Gastroesophageal sphincter (tissue), 4 donors: ENCODE data around the gene ATP2A1. TPM values are rescaled to one million over a fixed set of nuclear protein-coding genes. Genes with fewer than 3 reads are reported as not detected.

ENCODE experiments used
- ATAC-seq: fragments of 150-250 bp; one replicate; pipeline ENCODE4 v1.9.1; 2016; ENCODE audit warnings: mild to moderate bottlenecking, moderate library complexity
- H3K27ac ChIP-seq, 4 donors: fragments of 200-600 bp; sonication (generic) in 3 of 4; 1 replicate in 3 of 4; 2 replicates in 1 of 4; pipeline ENCODE4 v1.5.1; 2016 to 2019
- H3K27me3 ChIP-seq: fragments of 200-600 bp; sonication (generic); one replicate; pipeline ENCODE4 v1.5.1; 2019
- H3K36me3 ChIP-seq, 2 donors: fragments of 200-600 bp; sonication (generic); one replicate each; pipeline ENCODE4 v1.5.1; 2019; ENCODE audit warnings: control low read depth in 1 of 2
- H3K4me1 ChIP-seq, 3 donors: fragments of 200-600 bp; sonication (generic); 1 replicate in 2 of 3; 2 replicates in 1 of 3; pipeline ENCODE4 v1.5.1; 2016 to 2019; ENCODE audit warnings: control low read depth in 2 of 3
- H3K4me3 ChIP-seq, 2 donors: fragments of 200-600 bp; sonication (generic); one replicate each; pipeline ENCODE4 v1.5.1; 2019; ENCODE audit warnings: mild to moderate bottlenecking in 1 of 2, moderate library complexity in 1 of 2
- H3K9me3 ChIP-seq, 3 donors: fragments of 200-600 bp; sonication (generic); one replicate each; pipeline ENCODE4 v1.5.1; 2017 to 2019; ENCODE audit warnings: control low read depth in 2 of 3
- EP300 ChIP-seq: sonication (generic); formaldehyde crosslinking; IDR thresholded peaks from one replicate; pipeline ENCODE4 v1.6.1; 2017; ENCODE audit warnings: antibody characterized with exemption, mild to moderate bottlenecking
- POLR2A ChIP-seq, 2 donors: fragments of 450-650 bp; IDR thresholded peaks; one replicate each; pipeline ENCODE4 v1.6.1; 2017; ENCODE audit warnings: antibody characterized with exemption in 2 of 2, mild to moderate bottlenecking in 2 of 2, moderate library complexity in 1 of 2
- POLR2AphosphoS5 ChIP-seq: sonication (generic); formaldehyde crosslinking; IDR thresholded peaks from one replicate; pipeline ENCODE4 v1.6.1; 2017; ENCODE audit warnings: antibody characterized with exemption
- WGBS, 2 donors: methylation state at CpG; one replicate each; pipeline ENCODE4 v1.1.5; 2018; ENCODE audit warnings: low coverage in 1 of 2; 5-methylcytosine and 5-hydroxymethylcytosine counted together
- total RNA-seq, 4 donors: library from RNA; depleted of rRNA; stranded (reverse); fragments of >200 nt; gene quantifications; one replicate each; pipeline ENCODE4 v1.1.0, GENCODE V29; 2016
- TF ChIP-seq, protein P1 (sequence below), 4 experiments: fragments of 200-600 bp in 2 of 4; fragments of 450-650 bp in 2 of 4; sonication (generic) in 1 of 4; IDR thresholded peaks; one replicate each; pipeline ENCODE4 v1.5.1; 2017 to 2019; ENCODE audit warnings: antibody characterized with exemption in 4 of 4, mild to moderate bottlenecking in 2 of 4, moderate library complexity in 2 of 4

Gene ATP2A1
- total RNA-seq, 4 donors from 2014 or later = 0.31 TPM; not detected in 3

GRCh38 chr16:28900601-28901000 lies 22.3 kb downstream of the ATP2A1 start:
- TF ChIP-seq POLR2A (IDR thresholded peaks at IDR 0.05) = no peak
- TF ChIP-seq, protein P1, sequence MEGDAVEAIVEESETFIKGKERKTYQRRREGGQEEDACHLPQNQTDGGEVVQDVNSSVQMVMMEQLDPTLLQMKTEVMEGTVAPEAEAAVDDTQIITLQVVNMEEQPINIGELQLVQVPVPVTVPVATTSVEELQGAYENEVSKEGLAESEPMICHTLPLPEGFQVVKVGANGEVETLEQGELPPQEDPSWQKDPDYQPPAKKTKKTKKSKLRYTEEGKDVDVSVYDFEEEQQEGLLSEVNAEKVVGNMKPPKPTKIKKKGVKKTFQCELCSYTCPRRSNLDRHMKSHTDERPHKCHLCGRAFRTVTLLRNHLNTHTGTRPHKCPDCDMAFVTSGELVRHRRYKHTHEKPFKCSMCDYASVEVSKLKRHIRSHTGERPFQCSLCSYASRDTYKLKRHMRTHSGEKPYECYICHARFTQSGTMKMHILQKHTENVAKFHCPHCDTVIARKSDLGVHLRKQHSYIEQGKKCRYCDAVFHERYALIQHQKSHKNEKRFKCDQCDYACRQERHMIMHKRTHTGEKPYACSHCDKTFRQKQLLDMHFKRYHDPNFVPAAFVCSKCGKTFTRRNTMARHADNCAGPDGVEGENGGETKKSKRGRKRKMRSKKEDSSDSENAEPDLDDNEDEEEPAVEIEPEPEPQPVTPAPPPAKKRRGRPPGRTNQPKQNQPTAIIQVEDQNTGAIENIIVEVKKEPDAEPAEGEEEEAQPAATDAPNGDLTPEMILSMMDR (IDR thresholded peaks at IDR 0.05) = no peak
- TF ChIP-seq EP300 = no peak
- TF ChIP-seq POLR2AphosphoS5 = no peak
- Histone ChIP-seq H3K36me3 (peaks cover 0 to 19% of the 10 kb centered on the region in 2 donors), H3K4me3 (no peak overlapping the region), H3K27ac (no peak overlapping the region), H3K4me1 (no peaks in the 10 kb centered on the region), H3K27me3 (no peaks in the 10 kb centered on the region), H3K9me3 (no peaks in the 10 kb centered on the region)
- ATAC-seq = no peak
- 83% methylated on average over 2 of the region's 25 CpGs; no CpG with 5 or more reads in 1 of the 2 donors for WGBS, 2 donors

DNA sequence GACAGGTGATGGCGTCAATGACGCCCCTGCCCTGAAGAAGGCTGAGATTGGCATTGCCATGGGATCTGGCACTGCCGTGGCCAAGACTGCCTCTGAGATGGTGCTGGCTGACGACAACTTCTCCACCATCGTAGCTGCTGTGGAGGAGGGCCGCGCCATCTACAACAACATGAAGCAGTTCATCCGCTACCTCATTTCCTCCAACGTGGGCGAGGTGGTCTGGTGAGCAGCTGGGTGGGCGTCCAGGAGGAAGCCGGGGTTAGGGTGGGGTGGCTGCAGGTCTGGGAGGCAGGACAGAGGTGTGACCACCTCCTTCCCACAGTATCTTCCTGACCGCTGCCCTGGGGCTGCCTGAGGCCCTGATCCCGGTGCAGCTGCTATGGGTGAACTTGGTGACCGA lies 23.6 kb downstream of the ATP2A1 start:
- Histone ChIP-seq H3K4me1 (no peaks in the 10 kb centered on the region), H3K4me3 (no peak overlapping the region), H3K27ac (no peak overlapping the region), H3K36me3 (peaks cover 0 to 31% of the 10 kb centered on the region in 2 donors), H3K27me3 (no peaks in the 10 kb centered on the region), H3K9me3 (no peaks in the 10 kb centered on the region)
- ATAC-seq = no peak
- no peak for TF ChIP-seq EP300
- TF ChIP-seq POLR2A (IDR thresholded peaks at IDR 0.05) = no peak
- 88 to 95% methylated on average over 3 to 4 of the region's 15 CpGs for WGBS, 2 donors

GRCh38 chr16:28902909-28903308 lies 24.6 kb downstream of the ATP2A1 start:
- H3K9me3 ChIP-seq = no peaks in the 10 kb centered on the region
- no peaks in the 10 kb centered on the region for H3K27me3 ChIP-seq
- H3K27ac ChIP-seq = no peak overlapping the region
- H3K4me1 ChIP-seq = no peaks in the 10 kb centered on the region
- ATAC-seq = no peak
- H3K4me3 ChIP-seq = no peak overlapping the region
- 60 to 68% methylated on average over 3 to 4 of the region's 11 CpGs for WGBS, 2 donors
- H3K36me3 ChIP-seq = peaks cover 0 to 42% of the 10 kb centered on the region in 2 donors
- TF ChIP-seq POLR2AphosphoS5 (no peak), EP300 (no peak), POLR2A (IDR thresholded peaks at IDR 0.05) (no peak)
- TF ChIP-seq, protein P1 (IDR thresholded peaks at IDR 0.05) = no peak

GRCh38 chr16:28903344-28904042 lies 25.2 kb downstream of the ATP2A1 start:
- 82 to 89% methylated on average over 9 to 12 of the region's 29 CpGs for WGBS, 2 donors
- H3K4me3 ChIP-seq = no peak overlapping the region
- no peaks in the 10 kb centered on the region for H3K9me3 ChIP-seq
- H3K27me3 ChIP-seq = no peaks in the 10 kb centered on the region
- H3K27ac ChIP-seq = no peak overlapping the region
- no peak for ATAC-seq
- H3K4me1 ChIP-seq = no peaks in the 10 kb centered on the region
- H3K36me3 ChIP-seq = peaks cover 0 to 48% of the 10 kb centered on the region in 2 donors
- TF ChIP-seq, protein P1 (IDR thresholded peaks at IDR 0.05) = no peak
- no peak for TF ChIP-seq POLR2AphosphoS5
- TF ChIP-seq EP300 = no peak
- TF ChIP-seq POLR2A (IDR thresholded peaks at IDR 0.05) = no peak

DNA sequence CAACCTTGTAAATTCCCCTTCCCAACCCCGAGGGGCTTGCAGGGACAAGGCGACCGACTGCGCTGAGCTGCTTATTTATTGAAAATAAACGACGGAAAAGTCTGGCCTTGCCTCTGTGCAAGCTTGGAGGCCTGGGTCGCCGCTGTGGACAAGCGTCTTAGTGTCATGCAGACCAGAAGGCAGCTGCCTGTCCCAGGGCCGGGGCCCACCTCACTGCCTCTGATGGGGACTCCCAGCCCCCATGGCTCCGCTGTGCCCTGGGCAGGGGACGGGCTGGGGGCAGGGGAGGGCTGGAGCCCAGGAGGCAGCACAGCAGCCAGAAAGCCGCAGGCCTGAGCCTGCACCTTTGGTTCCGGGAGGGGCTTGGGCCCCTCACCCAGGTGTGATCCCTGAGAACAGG lies 26.1 kb downstream of the ATP2A1 start:
- Histone ChIP-seq H3K27me3 (no peaks in the 10 kb centered on the region), H3K36me3 (peaks cover 0 to 56% of the 10 kb centered on the region in 2 donors), H3K4me3 (no peak overlapping the region), H3K4me1 (no peaks in the 10 kb centered on the region), H3K27ac (no peak overlapping the region), H3K9me3 (no peaks in the 10 kb centered on the region)
- TF ChIP-seq, protein P1 (IDR thresholded peaks at IDR 0.05) = no peak
- no peak for TF ChIP-seq POLR2A (IDR thresholded peaks at IDR 0.05)
- no peak for TF ChIP-seq EP300
- no peak for TF ChIP-seq POLR2AphosphoS5
- ATAC-seq = no peak
- no CpG with 5 or more reads among the region's 14 CpGs for WGBS, 2 donors
